GM23338 (cell line): ENCODE data around the gene ATAD2B. TPM values are rescaled to one million over a fixed set of nuclear protein-coding genes. Genes with fewer than 3 reads are reported as not detected.

Source experiments
- ATAC-seq: fragments of 200-7000 bp; cut with Tn5 transposase; 3 replicates; pipeline ENCODE4 v1.9.1; 2020
- DNase-seq: peaks from one replicate; pipeline ENCODE4 v3.0.0-alpha.2; 2015; ENCODE audit warnings: low spot score
- H2AFZ ChIP-seq: fragments of 200-600 bp; sonication (generic); 2 replicates; pipeline ENCODE4 v1.8.0; 2016; ENCODE audit warnings: antibody characterized with exemption, mild to moderate bottlenecking, moderate library complexity
- H3F3A ChIP-seq: fragments of 200-600 bp; sonication (generic); replicated peaks from 2 replicates; pipeline ENCODE4 v1.8.0; 2017; ENCODE audit warnings: antibody characterized with exemption, mixed run types, low read depth
- H3K27ac ChIP-seq: fragments of 200-600 bp; sonication (generic); 2 replicates; pipeline ENCODE4 v1.6.1; 2016; ENCODE audit warnings: low read depth
- H3K27me3 ChIP-seq: fragments of 200-600 bp; sonication (generic); 2 replicates; pipeline ENCODE4 v1.8.0; 2016; ENCODE audit warnings: mild to moderate bottlenecking, mixed run types, moderate library complexity; ENCODE audit not compliant: insufficient read depth
- H3K36me3 ChIP-seq: fragments of 200-600 bp; sonication (generic); 2 replicates; pipeline ENCODE4 v1.8.0; 2016; ENCODE audit warnings: mild to moderate bottlenecking; ENCODE audit not compliant: insufficient read depth
- H3K4me1 ChIP-seq: fragments of 200-600 bp; sonication (generic); 2 replicates; pipeline ENCODE4 v1.8.0; 2016; ENCODE audit warnings: mild to moderate bottlenecking, moderate library complexity; ENCODE audit not compliant: insufficient read depth
- H3K4me2 ChIP-seq: fragments of 200-600 bp; sonication (generic); 2 replicates; pipeline ENCODE4 v1.7.1; 2017; ENCODE audit warnings: mixed run types
- H3K4me3 ChIP-seq: fragments of 200-600 bp; sonication (generic); 2 replicates; pipeline ENCODE4 v1.6.1; 2016; ENCODE audit warnings: mixed run types
- H3K79me2 ChIP-seq: fragments of 200-600 bp; sonication (generic); replicated peaks from 2 replicates; pipeline ENCODE4 v1.8.0; 2017; ENCODE audit warnings: mild to moderate bottlenecking; ENCODE audit not compliant: insufficient read depth
- H3K9me2 ChIP-seq: fragments of 200-600 bp; sonication (generic); 2 replicates; pipeline ENCODE4 v1.8.0; 2017; ENCODE audit not compliant: insufficient read depth
- H4K20me1 ChIP-seq: fragments of 200-600 bp; sonication (generic); replicated peaks from 2 replicates; pipeline ENCODE4 v1.8.0; 2017; ENCODE audit warnings: mild to moderate bottlenecking; ENCODE audit not compliant: insufficient read depth
- H3K27ac Mint-ChIP-seq: 2 replicates; pipeline ENCODE4 v1.8.0; 2020; ENCODE audit warnings: inconsistent platforms, mild to moderate bottlenecking, moderate library complexity, mixed read lengths
- H3K27me3 Mint-ChIP-seq: 3 replicates; pipeline ENCODE4 v1.8.0; 2022; ENCODE audit warnings: low read depth, mild to moderate bottlenecking, moderate library complexity, mixed read lengths, inconsistent platforms; ENCODE audit not compliant: insufficient read depth, poor library complexity
- H3K36me3 Mint-ChIP-seq: 3 replicates; pipeline ENCODE4 v1.8.0; 2021; ENCODE audit warnings: low read depth, mild to moderate bottlenecking, inconsistent platforms, moderate library complexity, mixed read lengths
- H3K4me1 Mint-ChIP-seq: 3 replicates; pipeline ENCODE4 v1.8.0; 2020; ENCODE audit warnings: mild to moderate bottlenecking, inconsistent platforms, mixed read lengths
- H3K4me3 Mint-ChIP-seq: 3 replicates; pipeline ENCODE4 v1.8.0; 2021; ENCODE audit warnings: moderate library complexity, mild to moderate bottlenecking, inconsistent platforms, mixed read lengths
- H3K9me3 Mint-ChIP-seq: 3 replicates; pipeline ENCODE4 v1.8.0; 2020; ENCODE audit warnings: moderate library complexity, mild to moderate bottlenecking, inconsistent platforms, mixed read lengths
- CREB1 ChIP-seq: fragments of 250-450 bp; sonication (Bioruptor Pico); IDR thresholded peaks from 2 replicates; pipeline ENCODE4 v1.5.0; 2020; ENCODE audit warnings: low read depth, mild to moderate bottlenecking, moderate library complexity
- CTCF ChIP-seq, 2 experiments: fragments of 200-600 bp in 1 of 2; sonication (generic) in 1 of 2; conservative IDR thresholded peaks; 2 replicates each; pipeline versions ENCODE4 v1.5.1 to v1.6.1; 2016 to 2017; ENCODE audit warnings: antibody characterized with exemption in 2 of 2, low read depth in 2 of 2, mild to moderate bottlenecking in 2 of 2, moderate library complexity in 1 of 2
- ETS1 ChIP-seq: IDR thresholded peaks from 2 replicates; pipeline ENCODE4 v1.6.1; 2016; ENCODE audit warnings: antibody characterized with exemption
- EZH2 ChIP-seq: fragments of 200-600 bp; sonication (generic); IDR thresholded peaks from one replicate; pipeline ENCODE4 v1.8.0; 2017; ENCODE audit warnings: antibody characterized with exemption, mild to moderate bottlenecking, low read depth; ENCODE audit not compliant: unreplicated experiment
- EZH2phosphoT487 ChIP-seq: fragments of 200-600 bp; sonication (generic); IDR thresholded peaks from one replicate; pipeline ENCODE4 v1.8.1; 2018; ENCODE audit warnings: antibody characterized with exemption; ENCODE audit not compliant: unreplicated experiment
- JUNB ChIP-seq: IDR thresholded peaks from one replicate; pipeline ENCODE4 v1.6.1; 2016; ENCODE audit warnings: antibody characterized with exemption; ENCODE audit not compliant: unreplicated experiment
- NANOG ChIP-seq: IDR thresholded peaks from 2 replicates; pipeline ENCODE4 v1.6.1; 2016; ENCODE audit warnings: antibody characterized with exemption, borderline replicate concordance
- POLR2AphosphoS5 ChIP-seq: IDR thresholded peaks from 2 replicates; pipeline ENCODE4 v1.6.1; 2016; ENCODE audit warnings: antibody characterized with exemption, low read depth
- REST ChIP-seq: IDR thresholded peaks from one replicate; pipeline ENCODE4 v1.6.1; 2018; ENCODE audit warnings: antibody characterized with exemption; ENCODE audit not compliant: unreplicated experiment
- STAT1 ChIP-seq: IDR thresholded peaks from one replicate; pipeline ENCODE4 v1.6.1; 2016; ENCODE audit warnings: antibody characterized with exemption; ENCODE audit not compliant: unreplicated experiment
- ZNF114 ChIP-seq: fragments of 250-450 bp; sonication (Bioruptor Pico); IDR thresholded peaks from 2 replicates; pipeline ENCODE4 v1.5.0; 2020; ENCODE audit warnings: mild to moderate bottlenecking, moderate library complexity
- ZNF331 ChIP-seq: fragments of 250-450 bp; sonication (Bioruptor Pico); IDR thresholded peaks from 2 replicates; pipeline ENCODE4 v1.5.0; 2020; ENCODE audit warnings: low read depth, mild to moderate bottlenecking, moderate library complexity
- ZNF462 ChIP-seq: fragments of 250-450 bp; sonication (Bioruptor Pico); IDR thresholded peaks from 2 replicates; pipeline ENCODE4 v1.5.0; 2020; ENCODE audit warnings: mild to moderate bottlenecking, moderate library complexity
- polyA plus RNA-seq: library from polyadenylated mRNA; unstranded; fragments of >200 nt; fragmentation: Nextera tagmentation; extraction: Ambion mirVana; gene quantifications from 2 replicates; pipeline ENCODE4 v1.2.1, GENCODE V29; 2016
- total RNA-seq: library from RNA; depleted of rRNA; stranded (reverse); fragments of >200 nt; shearing (Covaris generic); gene quantifications from 2 replicates; pipeline ENCODE4 v1.2.3, GENCODE V29; 2014

Gene ATAD2B
- total and polyA plus RNA-seq, 2 experiments from 2014 or later = 12.4 to 19.3 TPM

GRCh38 chr2:23762141-23762540 lies 164.8 kb downstream of the ATAD2B start:
- no peak overlapping the region for H3K4me3 ChIP-seq
- no peak for TF ChIP-seq EZH2
- TF ChIP-seq REST = no peak
- TF ChIP-seq ETS1 = no peak
- TF ChIP-seq CREB1 (CRISPR knock-in tag) = no peak
- no peak for TF ChIP-seq ZNF331 (CRISPR knock-in tag)
- no peak for TF ChIP-seq ZNF114 (CRISPR knock-in tag)
- TF ChIP-seq EZH2phosphoT487 = no peak
- no peak for TF ChIP-seq JUNB
- TF ChIP-seq POLR2AphosphoS5 = no peak
- TF ChIP-seq ZNF462 (CRISPR knock-in tag) = no peak
- no peak for TF ChIP-seq CTCF (conservative IDR thresholded peaks at IDR 0.05; ENCODE audit: low read depth in 2 of 2)
- no peak for TF ChIP-seq STAT1
- no peak for TF ChIP-seq NANOG
- H3K36me3 ChIP-seq = no peaks in the 10 kb centered on the region
- Mint-ChIP-seq H3K4me1 (peaks cover 2% of the 10 kb centered on the region; the same call in 2 of the 3 replicates), H3K36me3 (peaks cover 5% of the 10 kb centered on the region; the same call in 2 of the 3 replicates), H3K27me3 (no peaks in the 10 kb centered on the region), H3K9me3 (no peaks in the 10 kb centered on the region), H3K4me3 (no peak overlapping the region), H3K27ac (no peak overlapping the region)
- H4K20me1 ChIP-seq = no peaks in the 10 kb centered on the region
- H3K79me2 ChIP-seq = no peaks in the 10 kb centered on the region
- no peaks in the 10 kb centered on the region for H3K27me3 ChIP-seq
- H3F3A ChIP-seq = no peaks in the 10 kb centered on the region
- no peaks in the 10 kb centered on the region for H3K4me1 ChIP-seq
- H2AFZ ChIP-seq = no peak overlapping the region
- no peaks in the 10 kb centered on the region for H3K9me2 ChIP-seq
- ATAC-seq (no peak), DNase-seq (no peak)
- no peak overlapping the region for H3K27ac ChIP-seq
- H3K4me2 ChIP-seq = no peak overlapping the region
